HCT116 (cell line): ENCODE data around the gene SCAF4. TPM values are rescaled to one million over a fixed set of nuclear protein-coding genes. Genes with fewer than 3 reads are reported as not detected.
"Not testable (repeated sequence)": the region's sequence is repeated elsewhere in the genome, so short reads cannot be mapped to it uniquely, and the experiment has no call there.

ENCODE experiments used
- ATAC-seq: fragments of 200-7000 bp; cut with Tn5 transposase; 2 replicates; pipeline ENCODE4 v1.9.1; 2020; ENCODE audit warnings: mild to moderate bottlenecking, moderate library complexity
- BruUV-seq: library from RNA; stranded (reverse); fragments of 400-500 nt; replicated peaks from 2 replicates; lab custom pipeline; 2021; lab: Mats Ljungman, UMichigan
- CTCF ChIA-PET: fragments of 300-600 bp; sonication (Branson Sonifier 250); formaldehyde crosslinking; loops from one replicate; lab custom pipeline; 2021; ENCODE audit warnings: antibody characterized with exemption; lab: Charles Lee
- POLR2A ChIA-PET: fragments of 300-600, 350-600 bp; sonication (Branson Sonifier 250); formaldehyde crosslinking; loops from one replicate; lab custom pipeline; 2021; ENCODE audit warnings: antibody characterized with exemption; lab: Charles Lee
- RAD21 ChIA-PET, 2 experiments: fragments of 300-600 bp; sonication (Branson Sonifier 250); formaldehyde crosslinking; loops; one replicate each; lab custom pipeline; 2023; ENCODE audit warnings: low total read pairs in 2 of 2; ENCODE audit not compliant: uncharacterized antibody in 2 of 2, unreplicated experiment in 2 of 2, low non-redundant PET in 1 of 2; lab: Charles Lee
- DNase-seq: peaks from one replicate; pipeline ENCODE4 v3.0.0-alpha.2; 2010; ENCODE audit warnings: low read depth, low spot score
- H2AFZ ChIP-seq: fragments of 200-600 bp; shearing (Covaris generic), sonication (generic); 2 replicates; pipeline ENCODE4 v1.6.1; 2017; ENCODE audit warnings: low read depth, mixed run types, mixed read lengths, antibody characterized with exemption, low read length; ENCODE audit not compliant: poor library complexity, severe bottlenecking
- H3K27ac ChIP-seq: 2 replicates; pipeline ENCODE4 v1.5.1; 2012; ENCODE audit warnings: low read depth, low read length
- H3K27me3 ChIP-seq: fragments of 200-600 bp; sonication (generic); 2 replicates; pipeline ENCODE4 v1.6.1; 2016; ENCODE audit warnings: mixed run types, low read length, mixed read lengths; ENCODE audit not compliant: insufficient read depth
- H3K36me3 ChIP-seq, 2 experiments: fragments of 200-500 bp in 1 of 2; fragments of 200-600 bp in 1 of 2; sonication (Bioruptor generic) in 1 of 2; sonication (generic) in 1 of 2; 2 replicates each; pipeline versions ENCODE4 v1.5.1 to v1.6.1; 2014 to 2016; ENCODE audit warnings: low read length in 2 of 2, inconsistent platforms in 1 of 2, mixed read lengths in 1 of 2, mixed run types in 1 of 2; ENCODE audit not compliant: insufficient read depth in 2 of 2, control insufficient read depth in 1 of 2
- H3K4me1 ChIP-seq, 2 experiments: fragments of 200-600 bp in 1 of 2; sonication (generic) in 1 of 2; 2 replicates each; pipeline versions ENCODE4 v1.5.1 to v1.6.1; 2012 to 2017; ENCODE audit warnings: low read length in 2 of 2, inconsistent platforms in 1 of 2, mild to moderate bottlenecking in 1 of 2, mixed read lengths in 1 of 2, mixed run types in 1 of 2, moderate library complexity in 1 of 2; ENCODE audit not compliant: insufficient read depth in 2 of 2, control insufficient read depth in 1 of 2
- H3K4me2 ChIP-seq: fragments of 200-600 bp; sonication (generic); 2 replicates; pipeline ENCODE4 v1.6.1; 2017; ENCODE audit warnings: mixed run types, low read length, mixed read lengths
- H3K4me3 ChIP-seq, 2 experiments: fragments of 200-600 bp in 1 of 2; sonication (generic) in 1 of 2; replicated peaks in 1 of 2; 2 replicates each; pipeline ENCODE4 v1.5.1; 2011 to 2016; ENCODE audit warnings: low read length in 2 of 2, control low read depth in 1 of 2, low read depth in 1 of 2, mild to moderate bottlenecking in 1 of 2, mixed read lengths in 1 of 2, mixed run types in 1 of 2
- H3K79me2 ChIP-seq: fragments of 200-600 bp; sonication (generic); 2 replicates; pipeline ENCODE4 v1.6.1; 2017; ENCODE audit warnings: mild to moderate bottlenecking, mixed run types, low read length, moderate library complexity, mixed read lengths; ENCODE audit not compliant: insufficient read depth
- H3K9ac ChIP-seq: fragments of 200-600 bp; sonication (generic); 2 replicates; pipeline ENCODE4 v1.6.1; 2016; ENCODE audit warnings: low read length, mixed read lengths
- H3K9me2 ChIP-seq: fragments of 200-600 bp; sonication (generic), shearing (Covaris generic); 2 replicates; pipeline ENCODE4 v1.6.1; 2017; ENCODE audit warnings: mixed run types, mild to moderate bottlenecking, moderate library complexity; ENCODE audit not compliant: insufficient read depth
- H3K9me3 ChIP-seq, 2 experiments: fragments of 200-500 bp in 1 of 2; fragments of 200-600 bp in 1 of 2; sonication (Bioruptor generic) in 1 of 2; sonication (generic) in 1 of 2; 2 replicates each; pipeline ENCODE4 v1.6.1; 2014 to 2017; ENCODE audit warnings: low read length in 2 of 2, mixed read lengths in 2 of 2, inconsistent platforms in 1 of 2, low read depth in 1 of 2, mild to moderate bottlenecking in 1 of 2, mixed run types in 1 of 2, moderate library complexity in 1 of 2; ENCODE audit not compliant: control insufficient read depth in 1 of 2, insufficient read depth in 1 of 2
- H4K20me1 ChIP-seq: fragments of 200-600 bp; sonication (generic), shearing (Covaris generic); 2 replicates; pipeline ENCODE4 v1.6.1; 2017; ENCODE audit warnings: mixed run types, mild to moderate bottlenecking, moderate library complexity; ENCODE audit not compliant: insufficient read depth
- JUND ChIP-seq: IDR thresholded peaks from 2 replicates; pipeline ENCODE4 v1.6.1; 2012
- SP1 ChIP-seq: IDR thresholded peaks from 2 replicates; pipeline ENCODE4 v1.6.1; 2012; ENCODE audit warnings: low read depth
- ZFX ChIP-seq: fragments of 450-650 bp; IDR thresholded peaks from 2 replicates; pipeline ENCODE4 v1.6.1; 2017
- ZNF274 ChIP-seq: fragments of 200-500 bp; sonication (Bioruptor generic); IDR thresholded peaks from 2 replicates; pipeline ENCODE4 v1.6.1; 2014; ENCODE audit warnings: mild to moderate bottlenecking, low read depth, low read length, inconsistent platforms
- intact Hi-C: fragments of 100-400 bp; cut with micrococcal nuclease; formaldehyde crosslinking; loops from 2 replicates; pipeline ENCODE4 v1.10.0; 2022
- total RNA-seq: library from RNA; stranded (reverse); gene quantifications from one replicate; pipeline ENCODE4 v1.2.1, GENCODE V29; 2021; ENCODE audit not compliant: unreplicated experiment
- TF ChIP-seq, protein P1 (sequence below): IDR thresholded peaks from 2 replicates; pipeline ENCODE4 v1.6.1; 2011; ENCODE audit warnings: mild to moderate bottlenecking, low read length, moderate library complexity; ENCODE audit not compliant: insufficient replicate concordance; ENCODE audit errors: extremely low read depth
- TF ChIP-seq, protein P2 (sequence below): IDR thresholded peaks from 2 replicates; pipeline ENCODE4 v1.6.1; 2012

Gene SCAF4
- total RNA-seq, 1 experiment from 2014 or later = 31.1 TPM

DNA sequence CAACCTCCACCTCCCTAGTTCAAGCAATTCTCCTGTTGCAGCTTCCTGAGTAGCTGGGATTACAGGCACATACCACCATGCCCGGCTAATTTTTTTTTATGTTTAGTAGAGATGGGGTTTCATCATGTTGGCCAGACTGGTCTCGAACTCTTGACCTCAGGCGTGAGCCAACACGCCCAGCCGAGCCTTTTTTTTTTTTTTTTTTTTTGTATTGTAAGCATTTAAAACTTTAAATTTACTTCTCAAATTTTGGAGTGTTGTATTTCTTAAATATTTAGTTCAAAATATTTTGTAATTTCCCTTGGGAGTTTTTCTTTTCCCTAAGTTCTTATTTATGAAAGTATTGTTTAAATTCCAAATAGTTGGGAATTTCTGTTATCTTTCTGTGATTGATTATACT, 9.2 kb upstream of the SCAF4 start (continued):
- TF ChIP-seq, protein P1, sequence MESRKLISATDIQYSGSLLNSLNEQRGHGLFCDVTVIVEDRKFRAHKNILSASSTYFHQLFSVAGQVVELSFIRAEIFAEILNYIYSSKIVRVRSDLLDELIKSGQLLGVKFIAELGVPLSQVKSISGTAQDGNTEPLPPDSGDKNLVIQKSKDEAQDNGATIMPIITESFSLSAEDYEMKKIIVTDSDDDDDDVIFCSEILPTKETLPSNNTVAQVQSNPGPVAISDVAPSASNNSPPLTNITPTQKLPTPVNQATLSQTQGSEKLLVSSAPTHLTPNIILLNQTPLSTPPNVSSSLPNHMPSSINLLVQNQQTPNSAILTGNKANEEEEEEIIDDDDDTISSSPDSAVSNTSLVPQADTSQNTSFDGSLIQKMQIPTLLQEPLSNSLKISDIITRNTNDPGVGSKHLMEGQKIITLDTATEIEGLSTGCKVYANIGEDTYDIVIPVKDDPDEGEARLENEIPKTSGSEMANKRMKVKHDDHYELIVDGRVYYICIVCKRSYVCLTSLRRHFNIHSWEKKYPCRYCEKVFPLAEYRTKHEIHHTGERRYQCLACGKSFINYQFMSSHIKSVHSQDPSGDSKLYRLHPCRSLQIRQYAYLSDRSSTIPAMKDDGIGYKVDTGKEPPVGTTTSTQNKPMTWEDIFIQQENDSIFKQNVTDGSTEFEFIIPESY = no peak
- TF ChIP-seq ZNF274 = no peak
- no peak for TF ChIP-seq JUND
- TF ChIP-seq, protein P2, sequence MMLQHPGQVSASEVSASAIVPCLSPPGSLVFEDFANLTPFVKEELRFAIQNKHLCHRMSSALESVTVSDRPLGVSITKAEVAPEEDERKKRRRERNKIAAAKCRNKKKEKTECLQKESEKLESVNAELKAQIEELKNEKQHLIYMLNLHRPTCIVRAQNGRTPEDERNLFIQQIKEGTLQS = no peak
- TF ChIP-seq ZFX = no peak
- TF ChIP-seq SP1 = no peak

DNA sequence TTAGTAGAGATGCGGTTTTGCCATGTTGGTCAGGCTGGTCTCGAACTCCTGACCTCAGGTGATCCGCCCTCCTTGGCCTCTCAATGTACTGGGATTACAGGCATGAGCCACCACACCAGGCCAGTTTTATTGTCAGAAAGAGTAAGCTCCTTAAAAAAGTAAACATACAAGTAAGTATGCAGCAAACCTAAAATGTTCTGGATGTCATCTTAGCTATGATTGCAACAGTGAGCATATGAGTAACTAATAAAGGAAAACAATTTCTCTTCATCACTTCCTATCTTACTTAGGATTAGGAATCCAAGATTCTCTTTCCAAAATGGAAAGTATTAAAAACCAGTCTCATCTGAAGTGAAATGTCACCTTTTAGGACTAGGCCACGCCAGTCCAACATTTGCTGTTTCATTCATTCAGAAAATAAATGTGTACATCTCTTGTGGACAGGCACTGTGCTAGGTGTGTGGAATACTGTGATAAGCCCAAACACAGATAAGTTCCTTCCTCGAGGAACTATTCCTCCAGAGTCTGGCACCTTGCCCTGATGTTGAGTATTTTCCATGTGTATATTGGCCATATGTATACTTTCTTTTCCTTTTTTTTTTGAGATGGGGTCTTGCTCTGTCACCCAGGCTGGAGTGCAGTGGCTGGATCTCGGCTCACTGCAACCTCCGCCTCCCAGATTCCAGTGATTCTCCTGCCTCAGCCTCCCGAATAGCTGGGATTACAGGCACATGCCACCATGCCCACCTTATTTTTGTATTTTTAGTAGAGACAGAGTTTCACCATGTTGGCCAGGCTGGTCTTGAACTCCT, 5.9 kb upstream of the SCAF4 start:
- H3K9me2 ChIP-seq, H3K9me3 ChIP-seq, CTCF ChIA-PET, H3K27me3 ChIP-seq, H3K9ac ChIP-seq, BruUV-seq, POLR2A ChIA-PET, intact Hi-C loops, H3K79me2 ChIP-seq, H2AFZ ChIP-seq, H4K20me1 ChIP-seq, H3K4me2 ChIP-seq, H3K36me3 ChIP-seq, H3K4me1 ChIP-seq, H3K27ac ChIP-seq, H3K4me3 ChIP-seq, ATAC-seq, RAD21 ChIA-PET, DNase-seq: not testable (repeated sequence)
